HG03558 (cell line): Measurements from ENCODE around the gene FRK.
"Not testable (repeated sequence)": the region's sequence is repeated elsewhere in the genome, so short reads cannot be mapped to it uniquely, and the experiment has no call there.

Experiments
- ATAC-seq: cut with Tn5 transposase; IDR thresholded peaks from one replicate; pipeline ENCODE4 v1.9.1; 2021; ENCODE audit warnings: moderate number of reproducible peaks; ENCODE audit not compliant: unreplicated experiment; ENCODE audit errors: extremely low read depth

Gene FRK

DNA sequence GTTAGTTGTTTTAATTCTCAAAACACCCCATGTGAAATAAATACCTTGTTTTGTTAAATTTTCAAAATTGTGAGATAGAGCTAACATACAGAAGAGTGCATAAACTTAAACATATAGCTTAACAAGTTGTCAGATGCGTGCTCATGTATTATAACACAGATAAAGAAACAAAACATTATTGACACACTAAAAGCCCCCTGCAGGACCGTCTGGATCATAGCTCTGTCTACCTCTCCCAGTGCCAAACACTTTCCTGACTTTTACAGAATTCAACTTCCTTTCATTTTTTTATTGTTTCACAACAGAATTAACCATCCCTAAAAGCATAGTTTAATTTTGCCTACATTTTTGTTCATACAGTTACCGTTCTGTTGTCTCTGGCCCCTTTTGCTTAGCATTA lies 17.8 kb upstream of the FRK start:
- no peak for ATAC-seq

DNA sequence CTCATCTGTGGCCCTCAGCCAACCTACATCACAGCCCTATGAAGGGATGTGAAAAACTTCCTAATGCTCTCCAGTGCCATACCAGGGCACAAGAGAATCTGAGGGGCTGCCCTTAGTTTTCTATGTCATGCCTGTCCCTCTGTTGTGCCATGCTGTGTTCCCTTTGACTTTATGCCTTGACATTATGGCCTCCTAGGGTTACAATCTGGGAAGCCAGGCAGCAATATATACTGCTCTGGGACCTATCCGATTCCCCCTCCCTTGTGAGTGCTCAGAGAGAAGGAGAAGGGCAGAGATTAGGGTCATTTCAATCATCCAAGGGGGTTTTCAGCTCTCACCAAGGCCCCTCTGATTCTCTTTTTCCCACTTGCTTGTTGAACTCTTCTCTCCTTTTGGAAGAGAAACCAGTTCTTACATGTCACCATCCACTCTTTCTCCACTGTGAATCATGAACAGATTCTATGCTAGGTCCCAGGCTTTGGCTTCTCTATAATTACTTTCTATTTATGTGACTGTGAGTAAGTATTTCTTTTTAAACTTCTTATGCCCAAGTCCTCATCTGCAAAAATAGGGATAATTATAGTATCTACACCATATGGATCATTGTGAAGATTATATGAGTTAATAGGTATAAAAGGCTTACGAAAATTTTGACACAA lies 14.2 kb upstream of the FRK start:
- no peak for ATAC-seq

DNA sequence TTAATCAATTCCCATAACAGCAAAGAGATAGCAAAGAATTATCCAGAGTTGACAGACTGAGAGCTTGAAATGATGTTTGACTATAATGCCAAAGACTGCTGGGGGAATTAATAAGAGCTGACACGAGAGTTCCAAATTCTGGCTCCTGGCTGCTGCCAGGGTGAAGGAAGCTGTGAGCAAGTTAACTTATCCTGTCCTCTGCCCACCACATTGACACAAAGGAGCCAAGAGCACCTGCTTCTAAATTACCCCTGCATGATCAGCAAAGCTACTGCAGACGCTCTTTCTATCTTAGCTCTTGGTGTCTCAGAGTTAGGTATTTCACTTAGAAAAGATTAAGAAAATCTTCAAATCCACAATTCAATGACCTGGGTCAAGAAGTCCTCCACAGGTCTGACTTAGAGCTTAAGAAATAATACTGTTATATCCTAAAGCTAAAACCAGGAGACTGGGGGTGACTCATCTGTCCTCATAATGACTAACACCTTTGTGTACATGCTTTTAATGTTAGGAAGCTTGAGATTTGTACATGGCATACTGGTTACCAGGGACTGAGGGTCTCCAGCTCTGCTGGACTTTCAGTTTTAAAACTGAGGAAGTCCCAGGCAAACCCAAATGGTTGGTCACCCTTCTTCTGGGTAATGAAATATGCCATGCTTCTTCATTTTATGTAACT lies 13.2 kb upstream of the FRK start:
- ATAC-seq: no peak

DNA sequence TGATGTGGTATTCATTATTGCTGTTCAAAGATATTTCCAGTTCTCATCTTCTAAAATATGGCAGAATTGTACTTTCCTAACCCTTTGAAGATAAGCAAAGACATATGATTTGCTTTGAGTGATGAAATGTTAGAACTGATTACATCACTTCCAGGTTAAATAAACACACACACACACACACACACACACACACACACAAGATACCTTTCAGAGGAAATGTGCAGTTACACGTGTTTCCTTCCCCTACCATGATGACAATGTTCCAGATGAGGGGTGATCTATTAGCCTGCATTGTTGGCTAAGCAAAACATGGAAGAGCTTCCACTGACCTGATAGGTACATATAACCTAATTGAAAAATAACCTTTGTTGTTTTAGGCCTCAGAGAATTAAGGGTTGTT lies 11.7 kb upstream of the FRK start:
- ATAC-seq: no peak

- no peak for ATAC-seq
Observed at GRCh38 chr6:116070616-116071389, 10.1 kb upstream of the FRK start.

GRCh38 chr6:116070101-116070500 lies 9.4 kb upstream of the FRK start:
- no peak for ATAC-seq

DNA sequence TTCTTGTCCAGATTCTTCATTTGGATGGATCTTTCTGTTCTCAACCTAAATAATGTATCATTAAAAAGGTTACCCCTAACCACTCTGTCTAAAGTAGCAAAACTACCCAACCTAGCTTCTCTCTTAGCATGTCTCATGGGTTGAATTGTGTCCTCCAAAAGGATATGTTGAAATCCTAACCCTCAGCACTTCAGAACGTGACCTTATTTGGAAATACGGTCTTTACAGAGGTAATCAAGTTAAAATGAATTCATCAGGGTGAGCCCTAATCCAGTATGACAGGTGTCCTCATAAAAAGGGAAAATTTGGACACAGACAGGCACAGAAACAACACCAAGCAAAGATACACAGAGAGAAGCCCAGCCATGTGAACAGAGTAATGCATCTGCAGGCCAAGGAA lies 6.1 kb upstream of the FRK start:
- ATAC-seq: no peak

DNA sequence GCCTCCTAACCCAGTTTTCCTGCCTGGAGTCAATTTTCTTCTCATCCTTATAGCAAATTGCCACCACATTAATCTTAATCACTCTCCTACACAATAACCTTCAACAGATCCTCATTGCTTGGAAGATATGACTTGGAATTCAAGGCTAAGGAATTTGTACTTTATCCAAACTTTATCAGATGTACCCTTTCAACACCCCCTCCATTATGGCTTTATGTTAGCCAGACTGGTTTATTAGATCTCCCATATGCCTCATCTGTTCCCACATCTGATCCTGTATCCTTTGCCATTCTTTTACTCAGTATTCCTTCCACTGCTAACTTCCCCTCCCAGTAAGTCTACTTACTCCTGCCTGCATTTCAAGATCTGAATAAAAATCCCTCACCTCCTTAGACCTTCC lies 4.0 kb upstream of the FRK start:
- ATAC-seq: no peak

- no peak for ATAC-seq
Observed at GRCh38 chr6:116062496-116062895, 1.8 kb upstream of the FRK start.

GRCh38 chr6:116059713-116060571 lies 749 bp downstream of the FRK start:
- peak; percentile 71 for ATAC-seq

- ATAC-seq: no peak
Observed at GRCh38 chr6:116057766-116058165, 2.9 kb downstream of the FRK start.

GRCh38 chr6:116055513-116055912 lies 5.2 kb downstream of the FRK start:
- ATAC-seq: no peak

GRCh38 chr6:116051244-116051643 lies 9.4 kb downstream of the FRK start:
- ATAC-seq: no peak

DNA sequence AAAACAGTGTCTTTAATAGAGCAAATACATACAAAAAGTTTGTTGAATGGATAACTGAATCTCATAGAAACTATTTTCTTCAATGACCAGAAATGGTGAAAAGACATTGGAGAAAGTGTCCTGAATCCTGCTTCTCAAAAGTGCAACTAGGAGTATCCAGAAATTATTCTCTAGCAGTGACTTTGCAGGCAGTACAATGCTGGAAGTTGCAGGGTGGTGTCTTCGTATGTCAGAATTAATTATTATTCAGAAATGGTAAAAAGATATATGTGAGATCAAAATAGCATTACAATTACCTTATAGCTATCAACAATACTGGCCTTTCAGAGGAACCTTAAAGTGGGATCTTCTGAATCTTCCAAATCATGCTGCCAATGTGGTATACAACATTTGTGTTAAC lies 10.0 kb downstream of the FRK start:
- ATAC-seq: no peak

- ATAC-seq: no peak
Observed at GRCh38 chr6:116049321-116049720, 11.4 kb downstream of the FRK start.

DNA sequence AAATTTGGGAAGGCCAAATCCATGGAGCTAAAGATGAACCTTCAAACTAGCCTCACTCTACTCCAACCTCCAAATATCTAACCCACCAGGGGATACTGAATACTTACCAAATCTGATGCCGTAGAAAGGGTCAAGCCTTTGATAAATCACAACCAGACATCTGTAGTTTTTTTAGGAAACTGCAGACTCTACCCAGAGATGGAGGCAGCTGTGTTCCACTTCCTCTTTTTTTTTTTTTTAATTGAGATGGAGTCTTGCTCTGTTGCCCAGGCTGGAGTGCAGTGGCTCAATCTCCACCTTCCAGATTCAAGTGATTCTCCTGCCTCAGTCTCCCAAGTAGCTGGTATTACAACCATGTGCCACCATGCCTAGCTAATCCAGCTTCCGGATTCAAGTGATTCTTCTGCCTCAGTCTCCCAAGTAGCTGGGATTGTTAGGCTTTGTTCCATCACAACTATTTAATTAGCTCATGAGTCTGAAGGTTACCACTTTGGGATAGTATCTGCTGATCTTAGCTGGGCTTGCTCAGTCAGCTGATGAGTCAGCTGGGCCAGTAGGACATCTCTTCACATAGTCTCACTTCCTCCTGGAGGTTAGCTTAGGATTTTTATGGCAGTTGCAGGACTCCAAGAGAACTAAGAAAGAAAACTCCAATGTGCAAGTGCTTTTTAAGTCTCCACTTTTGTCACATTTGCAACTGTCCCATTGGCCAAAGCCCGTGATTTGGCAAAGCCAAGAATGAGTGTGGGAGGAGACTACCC lies 13.3 kb downstream of the FRK start:
- ATAC-seq: peak; percentile 80

GRCh38 chr6:116046737-116047136 lies 14.0 kb downstream of the FRK start:
- ATAC-seq: no peak

- ATAC-seq: not testable (repeated sequence)
Observed at GRCh38 chr6:116046272-116046671, 14.4 kb downstream of the FRK start.

DNA sequence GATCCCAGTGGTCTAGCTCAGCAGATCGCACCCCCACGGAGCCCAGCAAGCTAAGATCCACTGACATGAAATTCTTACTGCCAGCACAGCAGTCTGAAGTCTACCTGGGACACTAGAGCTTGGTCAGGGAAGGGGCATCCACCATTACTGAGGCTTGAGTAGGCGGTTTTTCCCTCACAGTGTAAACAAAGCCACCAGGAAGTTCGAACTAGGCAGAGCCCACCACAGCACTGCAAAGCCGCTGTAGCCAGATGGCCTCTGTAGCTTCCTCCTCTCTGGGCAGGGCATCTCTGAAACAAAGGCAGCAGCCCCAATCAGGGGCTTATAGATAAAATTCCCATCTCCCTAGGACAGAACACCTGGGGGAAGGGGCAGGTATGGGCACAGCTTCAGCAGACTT lies 18.8 kb downstream of the FRK start:
- ATAC-seq: no peak

GRCh38 chr6:116040993-116041392 lies 19.7 kb downstream of the FRK start:
- ATAC-seq: no peak
